ENCODE measurements around the gene LRRC37A3.

DNA sequence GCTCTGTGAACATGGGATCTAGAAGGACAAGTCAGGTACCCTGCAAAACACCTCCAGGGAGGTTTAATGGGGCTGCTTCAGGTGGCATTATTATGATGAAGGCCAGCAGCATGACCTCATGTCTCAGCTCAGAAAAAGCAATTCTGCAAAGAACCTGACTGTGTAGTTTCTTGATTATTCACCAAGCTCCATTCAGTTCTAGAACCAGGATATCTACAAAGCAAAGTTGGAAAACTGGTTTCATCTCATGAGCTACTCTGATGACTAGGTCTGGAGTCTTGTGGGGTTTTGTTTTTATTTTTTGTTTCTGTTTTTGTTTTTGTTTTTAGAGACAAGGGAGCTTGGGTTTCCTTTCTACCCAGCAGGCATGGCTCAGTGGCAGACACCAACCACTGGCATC is 19.0 kb upstream of the LRRC37A3 start:
- TF ChIP-seq CTCF (conservative IDR thresholded peaks at IDR 0.05; ENCODE audit: low read length) (no peak), EZH2phosphoT487 (IDR thresholded peaks at IDR 0.05; ENCODE audit: borderline replicate concordance) (no peak)
